Neuronal stem cell (in vitro differentiated cells): ENCODE measurements around the gene PHLDA3.

Source experiments
- DNase-seq: peaks from one replicate; pipeline ENCODE4 v3.0.0-alpha.2; 2013; ENCODE audit warnings: low spot score
- H2AFZ ChIP-seq: one replicate; pipeline ENCODE4 v1.6.1; 2013; ENCODE audit warnings: mild to moderate bottlenecking, low read length, inconsistent platforms
- H2AK5ac ChIP-seq: 2 replicates; pipeline ENCODE4 v1.6.1; 2013; ENCODE audit warnings: low read depth, mild to moderate bottlenecking, inconsistent platforms, low read length, moderate library complexity, mixed read lengths
- H2BK120ac ChIP-seq: 2 replicates; pipeline ENCODE4 v1.6.1; 2013; ENCODE audit warnings: low read depth, mild to moderate bottlenecking, inconsistent platforms, low read length, moderate library complexity, mixed read lengths
- H2BK12ac ChIP-seq: one replicate; pipeline ENCODE4 v1.6.1; 2013; ENCODE audit warnings: low read length, inconsistent platforms
- H2BK15ac ChIP-seq: 2 replicates; pipeline ENCODE4 v1.6.1; 2013; ENCODE audit warnings: mild to moderate bottlenecking, low read length, inconsistent platforms, mixed read lengths
- H2BK5ac ChIP-seq: one replicate; pipeline ENCODE4 v1.6.1; 2013; ENCODE audit warnings: inconsistent platforms, mild to moderate bottlenecking, low read length, moderate library complexity
- H3K14ac ChIP-seq: one replicate; pipeline ENCODE4 v1.6.1; 2013; ENCODE audit warnings: low read length, inconsistent platforms
- H3K18ac ChIP-seq: 2 replicates; pipeline ENCODE4 v1.6.1; 2013; ENCODE audit warnings: low read length, inconsistent platforms
- H3K23ac ChIP-seq: 2 replicates; pipeline ENCODE4 v1.6.1; 2013; ENCODE audit warnings: low read depth, mild to moderate bottlenecking, mixed read lengths, low read length, inconsistent platforms; ENCODE audit not compliant: poor library complexity
- H3K27ac ChIP-seq: replicated peaks from 3 replicates; pipeline ENCODE4 v1.5.1; 2013; ENCODE audit warnings: low read length, inconsistent platforms
- H3K27me3 ChIP-seq, 3 experiments: 2 replicates each; pipeline ENCODE4 v1.6.1; 2013; ENCODE audit warnings: low read length in 3 of 3, mild to moderate bottlenecking in 2 of 3, inconsistent platforms in 1 of 3, low read depth in 1 of 3, mixed read lengths in 1 of 3, moderate library complexity in 1 of 3; ENCODE audit not compliant: control insufficient read depth in 3 of 3, insufficient read depth in 3 of 3
- H3K36me3 ChIP-seq, 2 donors: replicated peaks in 1 of 2; 2 replicates each; pipeline ENCODE4 v1.6.1; 2013; ENCODE audit warnings: low read length in 2 of 2; ENCODE audit not compliant: control insufficient read depth in 2 of 2, insufficient read depth in 2 of 2
- H3K4ac ChIP-seq: 2 replicates; pipeline ENCODE4 v1.6.1; 2013; ENCODE audit warnings: inconsistent platforms, mild to moderate bottlenecking, low read length, moderate library complexity
- H3K4me1 ChIP-seq, 2 donors: 1 replicate in 1 of 2; 2 replicates in 1 of 2; pipeline ENCODE4 v1.6.1; 2013; ENCODE audit warnings: low read length in 2 of 2, low read depth in 1 of 2; ENCODE audit not compliant: control insufficient read depth in 2 of 2, insufficient read depth in 1 of 2
- H3K4me2 ChIP-seq: one replicate; pipeline ENCODE4 v1.6.1; 2013; ENCODE audit warnings: mild to moderate bottlenecking, low read length, inconsistent platforms; ENCODE audit not compliant: insufficient read depth, poor library complexity, severe bottlenecking
- H3K4me3 ChIP-seq, 2 donors: 2 replicates each; pipeline ENCODE4 v1.5.1; 2013; ENCODE audit warnings: low read length in 2 of 2, mild to moderate bottlenecking in 2 of 2, inconsistent platforms in 1 of 2, moderate library complexity in 1 of 2
- H3K79me1 ChIP-seq: one replicate; pipeline ENCODE4 v1.6.1; 2013; ENCODE audit warnings: low read depth, mild to moderate bottlenecking, inconsistent platforms, low read length, moderate library complexity
- H3K9ac ChIP-seq: one replicate; pipeline ENCODE4 v1.6.1; 2013; ENCODE audit warnings: mild to moderate bottlenecking, low read depth, low read length, inconsistent platforms; ENCODE audit not compliant: poor library complexity
- H3K9me3 ChIP-seq, 2 donors: replicated peaks in 1 of 2; 2 replicates each; pipeline versions ENCODE3 to v1.6.1; 2013; ENCODE audit warnings: low read length in 2 of 2, mild to moderate bottlenecking in 2 of 2, inconsistent platforms in 1 of 2, low read depth in 1 of 2, mixed read lengths in 1 of 2, moderate library complexity in 1 of 2; ENCODE audit not compliant: control insufficient read depth in 2 of 2, insufficient read depth in 1 of 2
- H4K8ac ChIP-seq: one replicate; pipeline ENCODE4 v1.6.1; 2013; ENCODE audit warnings: low read depth, mild to moderate bottlenecking, inconsistent platforms, low read length, moderate library complexity
- H4K91ac ChIP-seq: one replicate; pipeline ENCODE4 v1.6.1; 2013; ENCODE audit warnings: low read length, low read depth, mild to moderate bottlenecking, inconsistent platforms; ENCODE audit not compliant: poor library complexity
- WGBS, 2 donors: extraction: QIAGEN DNeasy Blood & Tissue Kit; methylation state at CpG; one replicate each; pipeline ENCODE4 v1.1.7; 2013; ENCODE audit warnings: missing lambda C conversion rate in 2 of 2, mixed read lengths in 1 of 2; ENCODE audit not compliant: insufficient read length in 2 of 2, insufficient replicate concordance in 1 of 2; ENCODE audit errors: extremely low coverage in 2 of 2; 5-methylcytosine and 5-hydroxymethylcytosine counted together

PHLDA3 gene

GRCh38 chr1:201508809-201509208 is 39.8 kb upstream of the PHLDA3 start:
- no peak for DNase-seq

GRCh38 chr1:201507360-201507675 is 38.3 kb upstream of the PHLDA3 start:
- no peaks in the 10 kb centered on the region for H3K36me3 ChIP-seq
- H2AK5ac ChIP-seq, result peak overlapping the region; percentile 78
- no peak overlapping the region for H2BK12ac ChIP-seq
- H3K4me1 ChIP-seq, result peaks cover 16 to 41% of the 10 kb centered on the region in 2 donors
- no peak for DNase-seq
- H4K91ac ChIP-seq, result no peak overlapping the region
- peak overlapping the region; percentile 90 for H3K4me2 ChIP-seq
- peak overlapping the region; percentile 25 for H3K9ac ChIP-seq
- WGBS, 2 donors, result no CpG with 5 or more reads among the region's 11 CpGs
- no peaks in the 10 kb centered on the region for H3K9me3 ChIP-seq
- H3K23ac ChIP-seq, result no peak overlapping the region
- peak overlapping the region; percentile 50 for H2BK15ac ChIP-seq
- H3K27ac ChIP-seq, result no peak overlapping the region
- H2BK5ac ChIP-seq, result peak overlapping the region; percentile 29
- H4K8ac ChIP-seq, result no peak overlapping the region
- peaks cover 0 to 19% (median 0%) of the 10 kb centered on the region in 3 experiments for H3K27me3 ChIP-seq
- peak overlapping the region; percentile 65 for H2AFZ ChIP-seq
- no peaks in the 10 kb centered on the region for H3K79me1 ChIP-seq
- H3K4me3 ChIP-seq, result peak overlapping the region; percentile 42 to 78
- H3K14ac ChIP-seq, result no peak overlapping the region
- no peak overlapping the region for H2BK120ac ChIP-seq
- peak overlapping the region; percentile 93 for H3K18ac ChIP-seq
- no peak overlapping the region for H3K4ac ChIP-seq

More at GRCh38 chr1:201508809-201509208, 39.8 kb upstream of the PHLDA3 start:
- Histone ChIP-seq H3K18ac (no peak overlapping the region), H3K4me3 (no peak overlapping the region), H2BK5ac (no peak overlapping the region), H2AFZ (no peak overlapping the region), H2BK120ac (no peak overlapping the region), H3K79me1 (no peaks in the 10 kb centered on the region), H3K4me2 (no peak overlapping the region), H3K9me3 (no peaks in the 10 kb centered on the region), H4K8ac (no peak overlapping the region), H3K4me1 (peaks cover 13 to 36% of the 10 kb centered on the region in 2 donors), H3K14ac (no peak overlapping the region), H2BK12ac (no peak overlapping the region), H3K9ac (no peak overlapping the region), H3K4ac (no peak overlapping the region), H2BK15ac (no peak overlapping the region), H4K91ac (no peak overlapping the region), H3K27ac (no peak overlapping the region), H3K27me3 (peaks cover 0 to 19% (median 0%) of the 10 kb centered on the region in 3 experiments), H3K23ac (no peak overlapping the region), H2AK5ac (no peak overlapping the region), H3K36me3 (no peaks in the 10 kb centered on the region)
- no CpG with 5 or more reads among the region's 2 CpGs for WGBS, 2 donors

DNA sequence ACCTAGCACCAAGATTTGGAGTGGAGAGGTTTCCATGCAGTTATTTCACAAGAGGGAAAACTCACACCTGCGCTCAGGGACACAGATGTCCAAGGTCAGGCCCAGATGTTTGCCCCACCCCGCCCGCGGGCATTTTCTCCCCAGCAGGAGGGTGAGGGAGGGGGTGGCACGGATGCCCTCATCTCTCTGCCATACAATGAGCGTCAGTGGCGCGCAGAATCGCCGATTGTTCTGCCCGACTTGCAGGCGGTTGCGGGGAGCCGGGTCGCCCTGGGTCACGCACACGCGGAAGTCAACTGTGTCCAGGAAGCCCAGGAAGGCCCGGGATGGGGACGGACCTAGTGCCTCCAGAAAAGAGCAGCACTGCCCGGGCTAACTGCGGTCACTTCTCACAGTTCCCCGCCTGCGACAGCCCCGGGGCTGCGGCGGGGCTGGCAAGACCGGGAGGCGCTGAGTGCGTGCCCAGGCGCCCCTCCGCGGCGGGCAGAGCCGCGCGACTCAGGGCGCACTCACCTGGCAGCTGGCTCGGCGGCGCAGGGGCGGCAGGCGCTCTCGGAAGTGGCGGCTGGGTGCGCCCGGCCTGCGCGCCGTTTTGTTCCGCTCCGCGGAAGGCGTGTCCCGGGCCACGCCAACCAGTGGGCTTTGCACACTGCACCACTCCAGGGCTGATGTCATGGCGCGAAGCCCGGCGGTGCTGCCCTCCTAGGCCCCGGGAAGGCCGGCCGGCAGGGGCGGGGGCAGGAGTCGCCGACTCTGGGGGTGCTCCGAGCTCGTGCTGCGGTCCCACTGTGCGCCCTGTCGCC is 37.8 kb upstream of the PHLDA3 start, which contains the start of gene CSRP1:
CSRP1 (minus strand) TSS at position 567 of the 803 bp plus-strand sequence. CDS start 10,820 bp downstream, outside the sequence.
- peak within 1 kb of the TSS; percentile 42 to 78 for H3K4me3 ChIP-seq
- peak within 1 kb of the TSS; percentile 87 for H3K9ac ChIP-seq
- DNase-seq, result no peak
- H3K14ac ChIP-seq, result peak within 1 kb of the TSS; percentile 31
- no peak within 1 kb of the TSS for H3K27ac ChIP-seq
- peak within 1 kb of the TSS; percentile 41 for H3K4ac ChIP-seq
- H3K9me3 ChIP-seq, result no peaks in the 10 kb centered on the region
- no peak within 1 kb of the TSS for H3K23ac ChIP-seq
- H3K79me1 ChIP-seq, result no peaks in the 10 kb centered on the region
- H3K27me3 ChIP-seq, result peaks cover 0 to 19% (median 0%) of the 10 kb centered on the region in 3 experiments
- H3K36me3 ChIP-seq, result no peaks in the 10 kb centered on the region
- H4K91ac ChIP-seq, result peak within 1 kb of the TSS; percentile 8
- peak within 1 kb of the TSS; percentile 56 for H2BK120ac ChIP-seq
- H2BK15ac ChIP-seq, result peak within 1 kb of the TSS; percentile 50
- no peak within 1 kb of the TSS for H4K8ac ChIP-seq
- H2AFZ ChIP-seq, result peak within 1 kb of the TSS; percentile 65
- H2AK5ac ChIP-seq, result peak within 1 kb of the TSS; percentile 78
- no CpG with 5 or more reads among the region's 71 CpGs for WGBS, 2 donors
- H3K4me1 ChIP-seq, result peaks cover 13 to 39% of the 10 kb centered on the region in 2 donors
- H2BK5ac ChIP-seq, result peak within 1 kb of the TSS; percentile 29
- H3K18ac ChIP-seq, result peak within 1 kb of the TSS; percentile 93
- H2BK12ac ChIP-seq, result peak within 1 kb of the TSS; percentile 10
- H3K4me2 ChIP-seq, result peak within 1 kb of the TSS; percentile 90

DNA sequence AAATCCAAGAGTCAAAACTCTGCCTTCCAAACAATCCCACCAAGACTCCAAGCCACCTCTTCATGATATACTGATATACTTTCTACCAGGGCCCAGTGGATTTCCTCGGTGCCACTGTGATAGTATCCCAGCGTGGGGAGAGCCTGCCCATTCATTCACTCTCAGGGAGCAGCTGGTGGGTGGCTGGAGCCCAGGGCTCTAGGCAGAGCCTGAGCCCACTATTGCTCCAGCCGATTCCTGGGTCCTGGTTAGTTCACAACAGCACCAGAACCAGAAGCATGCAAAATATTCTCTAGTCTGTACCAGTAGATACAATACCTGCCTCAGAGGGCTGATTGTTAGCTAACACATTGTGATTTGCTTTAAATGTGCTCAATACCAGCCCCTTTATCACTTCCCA is 37.1 kb upstream of the PHLDA3 start:
- peaks cover 0 to 19% (median 0%) of the 10 kb centered on the region in 3 experiments for H3K27me3 ChIP-seq
- H3K9me3 ChIP-seq, result no peaks in the 10 kb centered on the region
- WGBS, 2 donors, result no CpG with 5 or more reads among the region's 3 CpGs
- no peaks in the 10 kb centered on the region for H3K36me3 ChIP-seq
- no peak overlapping the region for H2BK5ac ChIP-seq
- no peak for DNase-seq
- peak overlapping the region in 1 of 2 donors; percentile 42 for H3K4me3 ChIP-seq
- peak overlapping the region; percentile 90 for H3K4me2 ChIP-seq
- no peak overlapping the region for H3K4ac ChIP-seq
- H2BK12ac ChIP-seq, result no peak overlapping the region
- no peak overlapping the region for H3K18ac ChIP-seq
- H3K9ac ChIP-seq, result no peak overlapping the region
- H4K91ac ChIP-seq, result no peak overlapping the region
- peak overlapping the region; percentile 65 for H2AFZ ChIP-seq
- H4K8ac ChIP-seq, result no peak overlapping the region
- H2BK120ac ChIP-seq, result no peak overlapping the region
- H3K79me1 ChIP-seq, result no peaks in the 10 kb centered on the region
- no peak overlapping the region for H3K14ac ChIP-seq
- H2AK5ac ChIP-seq, result no peak overlapping the region
- H3K27ac ChIP-seq, result no peak overlapping the region
- no peak overlapping the region for H2BK15ac ChIP-seq
- H3K4me1 ChIP-seq, result peaks cover 14 to 38% of the 10 kb centered on the region in 2 donors
- H3K23ac ChIP-seq, result no peak overlapping the region
